Measurements from ENCODE around the gene NOSTRIN.
A peak's percentile ranks its signal among the peaks of the same experiment; 100 is the strongest.

The NOSTRIN gene

GRCh38 chr2:168889635-168890005 is 87.2 kb downstream of the NOSTRIN start:
- DNase-seq = peak; percentile 37

- DNase-seq = peak; percentile 98
Measured at GRCh38 chr2:168890006-168890782, 87.8 kb downstream of the NOSTRIN start, which contains the start of gene SPC25. Gene SPC25 (minus strand): TSS chr2:168890430. CDS start chr2:168889519, 911 bp downstream.

- DNase-seq = no peak
Measured at GRCh38 chr2:168892327-168892726, 89.9 kb downstream of the NOSTRIN start.

- no peak for DNase-seq
Measured at GRCh38 chr2:168894101-168894500, 91.7 kb downstream of the NOSTRIN start.

- DNase-seq = no peak
Measured at GRCh38 chr2:168894720-168895119, 92.3 kb downstream of the NOSTRIN start.

- no peak for DNase-seq
Measured at GRCh38 chr2:168895771-168896170, 93.3 kb downstream of the NOSTRIN start.

GRCh38 chr2:168896783-168897182 is 94.3 kb downstream of the NOSTRIN start:
- DNase-seq = no peak

- DNase-seq = no peak
Measured at GRCh38 chr2:168897449-168897848, 95.0 kb downstream of the NOSTRIN start.

- DNase-seq = no peak
Measured at GRCh38 chr2:168901003-168901402, 98.6 kb downstream of the NOSTRIN start, which contains the start of gene G6PC2. Gene G6PC2 (plus strand): TSS chr2:168901291. CDS start chr2:168901332, 41 bp downstream.

GRCh38 chr2:168903888-168904287 is 101.5 kb downstream of the NOSTRIN start:
- no peak for DNase-seq

- DNase-seq = no peak
Measured at GRCh38 chr2:168904358-168904757, 101.9 kb downstream of the NOSTRIN start.

- no peak for DNase-seq
Measured at GRCh38 chr2:168907940-168908662, 105.7 kb downstream of the NOSTRIN start.

- DNase-seq = no peak
Measured at GRCh38 chr2:168910330-168910729, 107.9 kb downstream of the NOSTRIN start.

GRCh38 chr2:168912466-168912865 is 110.0 kb downstream of the NOSTRIN start:
- no peak for DNase-seq

GRCh38 chr2:168912901-168913369 is 110.5 kb downstream of the NOSTRIN start:
- DNase-seq = no peak

GRCh38 chr2:168913495-168913894 is 111.1 kb downstream of the NOSTRIN start:
- DNase-seq = no peak

All from hematopoietic multipotent progenitor cell treated with erythropoietin and hydrocortisone succinate and interleukin-3 and kit ligand, for 8 days (in vitro differentiated cells).